COLO668 (cell line): ENCODE data around the gene LY6G6F.
A peak's percentile ranks its signal among the peaks of the same experiment; 100 is the strongest.

Source experiments
- DNase-seq: peaks from one replicate; lab custom pipeline; 2025; ENCODE audit not compliant: unreplicated experiment; lab: John Stamatoyannopoulos, UW

The LY6G6F gene

GRCh38 chr6:31706599-31706998, at the start of gene LY6G6F:
Gene LY6G6F (plus strand): TSS chr6:31706866. CDS start chr6:31706907, 41 bp downstream.
- DNase-seq = no peak

- no peak for DNase-seq
Measured at GRCh38 chr6:31657406-31658157, 49.1 kb upstream of the LY6G6F start.

GRCh38 chr6:31658158-31658688, 48.4 kb upstream of the LY6G6F start:
- no peak for DNase-seq

- DNase-seq = no peak
Measured at GRCh38 chr6:31658983-31659648, 47.5 kb upstream of the LY6G6F start.

GRCh38 chr6:31659649-31660380, 46.9 kb upstream of the LY6G6F start:
- no peak for DNase-seq

- DNase-seq = peak; percentile 86
Measured at GRCh38 chr6:31660381-31661261, 46.0 kb upstream of the LY6G6F start, which contains the start of gene C6orf47. Gene C6orf47 (minus strand): TSS chr6:31660778. CDS start chr6:31659947, 831 bp downstream.

GRCh38 chr6:31661262-31662123, 45.2 kb upstream of the LY6G6F start:
- DNase-seq = no peak

- no peak for DNase-seq
Measured at GRCh38 chr6:31662124-31662723, 44.4 kb upstream of the LY6G6F start.

- no peak for DNase-seq
Measured at GRCh38 chr6:31663126-31663960, 43.3 kb upstream of the LY6G6F start.

GRCh38 chr6:31663961-31664789, 42.5 kb upstream of the LY6G6F start:
- DNase-seq = no peak

GRCh38 chr6:31664790-31665500, 41.7 kb upstream of the LY6G6F start, which contains the start of gene GPANK1:
Gene GPANK1 (minus strand): TSS chr6:31664997. CDS start chr6:31664478, 519 bp downstream.
- peak; percentile 83 for DNase-seq

GRCh38 chr6:31665501-31666336, 40.9 kb upstream of the LY6G6F start, which contains the start of gene CSNK2B:
Gene CSNK2B (plus strand): TSS chr6:31666080. CDS start chr6:31666832, 752 bp downstream.
- DNase-seq = peak; percentile 94

- DNase-seq = no peak
Measured at GRCh38 chr6:31666337-31666965, 40.2 kb upstream of the LY6G6F start.

- DNase-seq = no peak
Measured at GRCh38 chr6:31669676-31670075, 37.0 kb upstream of the LY6G6F start, which contains the start of gene LY6G5B. Gene LY6G5B (plus strand): TSS chr6:31669976. CDS start chr6:31670951, 975 bp downstream.

GRCh38 chr6:31676322-31676903, 30.3 kb upstream of the LY6G6F start:
- no peak for DNase-seq
